Cardiac fibroblast (primary cell): ENCODE measurements around the gene CDC14A.

ENCODE experiments used
- DNase-seq, 2 donors: peaks; one replicate each; pipeline versions ENCODE4 v3.0.0 to v3.0.0-alpha.2; 2010; ENCODE audit warnings: low read depth in 2 of 2
- H3K4me3 ChIP-seq, 2 donors: replicated peaks in 1 of 2; 1 replicate in 1 of 2; 2 replicates in 1 of 2; pipeline ENCODE4 v1.5.1; 2011; ENCODE audit warnings: low read depth in 2 of 2, low read length in 2 of 2, mild to moderate bottlenecking in 2 of 2, moderate library complexity in 1 of 2
- TF ChIP-seq, protein P1 (sequence below): IDR thresholded peaks from one replicate; pipeline ENCODE4 v1.5.1; 2011; ENCODE audit warnings: low read depth, mild to moderate bottlenecking, low read length, inconsistent platforms

The CDC14A gene

DNA sequence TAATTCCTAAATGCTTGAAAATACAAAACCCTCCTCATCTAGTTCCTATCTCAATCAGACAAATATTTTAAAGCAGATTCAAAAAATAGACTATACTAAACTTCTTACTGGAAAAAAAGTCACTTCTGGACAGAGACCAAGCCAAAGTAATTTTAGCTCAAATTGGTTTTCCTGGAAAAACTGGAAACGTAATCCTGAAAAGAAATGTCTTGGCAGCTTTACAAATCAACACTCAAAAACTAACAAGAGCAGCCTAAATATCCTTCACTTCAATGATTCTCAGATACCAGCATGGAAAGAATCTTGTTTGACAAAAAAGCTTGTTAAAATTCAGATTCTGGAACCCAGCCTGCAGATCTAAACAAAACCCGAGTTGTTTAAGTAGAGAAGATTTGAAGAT, 176.6 kb downstream of the CDC14A start:
- TF ChIP-seq, protein P1, sequence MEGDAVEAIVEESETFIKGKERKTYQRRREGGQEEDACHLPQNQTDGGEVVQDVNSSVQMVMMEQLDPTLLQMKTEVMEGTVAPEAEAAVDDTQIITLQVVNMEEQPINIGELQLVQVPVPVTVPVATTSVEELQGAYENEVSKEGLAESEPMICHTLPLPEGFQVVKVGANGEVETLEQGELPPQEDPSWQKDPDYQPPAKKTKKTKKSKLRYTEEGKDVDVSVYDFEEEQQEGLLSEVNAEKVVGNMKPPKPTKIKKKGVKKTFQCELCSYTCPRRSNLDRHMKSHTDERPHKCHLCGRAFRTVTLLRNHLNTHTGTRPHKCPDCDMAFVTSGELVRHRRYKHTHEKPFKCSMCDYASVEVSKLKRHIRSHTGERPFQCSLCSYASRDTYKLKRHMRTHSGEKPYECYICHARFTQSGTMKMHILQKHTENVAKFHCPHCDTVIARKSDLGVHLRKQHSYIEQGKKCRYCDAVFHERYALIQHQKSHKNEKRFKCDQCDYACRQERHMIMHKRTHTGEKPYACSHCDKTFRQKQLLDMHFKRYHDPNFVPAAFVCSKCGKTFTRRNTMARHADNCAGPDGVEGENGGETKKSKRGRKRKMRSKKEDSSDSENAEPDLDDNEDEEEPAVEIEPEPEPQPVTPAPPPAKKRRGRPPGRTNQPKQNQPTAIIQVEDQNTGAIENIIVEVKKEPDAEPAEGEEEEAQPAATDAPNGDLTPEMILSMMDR, result no peak
- DNase-seq, result peak in 1 of 2 donors; percentile 93
- H3K4me3 ChIP-seq, result no peak overlapping the region

DNA sequence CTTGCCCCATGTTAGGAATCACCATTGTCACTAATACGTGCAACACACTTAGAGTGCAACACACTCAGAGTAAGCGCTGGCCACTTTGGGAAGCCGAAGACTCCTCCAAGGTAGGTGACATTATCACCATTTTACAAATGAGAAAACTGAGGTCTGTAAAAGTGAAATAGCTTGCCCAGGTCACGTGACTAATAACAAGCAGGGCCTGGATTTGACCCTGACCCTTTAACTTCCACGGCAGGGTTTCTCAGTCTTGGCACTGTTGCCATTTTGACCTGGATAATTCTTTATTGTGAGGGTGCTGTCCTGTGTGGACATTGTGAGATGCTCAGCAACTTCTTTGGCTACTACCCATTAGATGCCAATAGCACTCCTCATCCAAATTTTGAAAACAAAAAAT, 177.8 kb downstream of the CDC14A start:
- DNase-seq, result no peak
- no peak overlapping the region for H3K4me3 ChIP-seq
- TF ChIP-seq, protein P1, result no peak

DNA sequence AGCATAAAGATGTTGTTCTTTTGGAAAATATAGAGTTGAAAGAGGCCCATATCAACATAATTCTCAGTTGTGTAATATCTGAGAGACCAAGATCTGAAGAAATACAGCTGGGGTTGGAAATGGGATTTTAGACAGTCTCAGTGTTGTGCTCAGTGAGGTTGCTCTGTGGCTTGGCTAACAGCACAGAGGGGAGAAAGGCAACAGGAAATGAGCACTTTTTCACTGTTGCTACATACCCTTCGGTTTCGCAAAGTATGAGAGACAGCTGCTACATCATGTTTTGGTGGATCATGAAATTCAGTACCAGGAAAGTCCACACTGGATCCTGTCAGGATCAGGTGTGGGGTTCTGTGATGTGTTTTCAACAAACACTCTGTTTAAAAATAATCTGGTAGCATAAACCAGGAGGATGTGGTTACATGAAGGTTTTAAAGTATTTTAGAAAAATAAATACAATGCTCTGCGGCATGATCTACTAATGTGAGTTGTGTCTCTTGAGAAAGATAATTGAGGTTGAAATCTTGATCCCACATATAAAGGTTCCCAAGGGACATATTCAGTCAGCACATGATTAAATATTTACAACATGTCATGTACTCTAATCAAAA, 178.7 kb downstream of the CDC14A start:
- no peak overlapping the region for H3K4me3 ChIP-seq
- peak; percentile 89 to 93 for DNase-seq
- TF ChIP-seq, protein P1, result no peak

DNA sequence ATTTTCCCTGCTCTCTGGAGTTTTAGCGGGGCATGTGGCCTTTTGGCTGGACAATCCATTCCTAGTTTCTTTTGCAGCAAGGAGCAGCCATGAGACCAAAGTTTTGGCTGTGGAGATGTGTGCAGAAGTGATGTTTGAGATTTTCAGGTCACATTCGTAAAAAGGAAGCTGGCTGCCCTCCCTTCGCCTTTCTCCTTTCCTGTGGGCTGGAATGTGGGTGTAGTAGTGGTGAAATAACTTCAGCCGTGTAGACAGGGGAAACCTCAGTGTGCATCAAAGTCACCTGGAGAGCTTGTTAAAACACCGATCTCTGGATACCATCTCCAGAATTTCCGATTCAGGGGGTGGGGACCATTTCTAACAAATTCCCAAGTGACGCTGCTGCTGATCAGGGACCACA, 180.3 kb downstream of the CDC14A start:
- no peak overlapping the region for H3K4me3 ChIP-seq
- no peak for DNase-seq
- TF ChIP-seq, protein P1, result no peak

DNA sequence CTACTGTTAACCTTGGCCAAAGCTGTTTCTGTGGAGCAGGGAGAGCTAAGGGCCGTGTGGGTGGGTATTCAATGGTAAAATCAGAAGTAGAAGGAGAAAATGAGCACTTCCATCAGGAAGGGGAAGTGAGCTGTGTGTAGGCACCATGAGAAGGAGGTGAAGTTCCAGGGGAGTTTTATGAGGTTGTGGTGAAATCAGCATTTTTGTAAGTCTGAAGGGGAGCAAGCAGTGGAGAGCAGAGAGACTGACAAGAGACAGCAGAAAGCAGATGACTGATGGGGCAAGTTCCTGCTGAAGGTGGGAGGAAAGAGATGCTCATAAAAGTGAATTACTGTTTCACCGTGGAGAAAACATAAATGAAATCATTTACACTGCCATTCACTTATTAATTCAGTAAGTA, 183.0 kb downstream of the CDC14A start:
- TF ChIP-seq, protein P1, result no peak
- no peak for DNase-seq
- H3K4me3 ChIP-seq, result no peak overlapping the region

DNA sequence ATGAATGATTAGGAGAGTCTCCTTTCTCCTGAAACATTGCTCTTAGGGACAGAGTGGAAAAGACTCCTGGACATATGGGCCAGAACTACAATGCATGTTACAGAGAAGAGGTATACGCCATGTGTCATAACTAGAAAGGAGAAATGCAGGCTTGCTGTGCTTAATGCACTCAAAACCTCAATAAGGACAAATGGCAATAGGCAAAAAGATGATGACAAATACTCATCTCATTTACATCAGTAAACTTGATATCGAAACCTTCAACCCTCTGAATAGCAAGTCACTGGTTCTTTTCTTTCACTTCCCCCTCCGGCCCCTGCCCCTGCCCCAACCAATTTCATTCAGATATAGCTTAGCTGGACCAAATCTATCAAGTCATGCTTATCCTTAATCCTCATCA, 183.7 kb downstream of the CDC14A start:
- H3K4me3 ChIP-seq, result no peak overlapping the region
- TF ChIP-seq, protein P1, result no peak
- no peak for DNase-seq
